ENCODE data around the gene SIPA1L3. TPM values are rescaled to one million over a fixed set of nuclear protein-coding genes. Genes with fewer than 3 reads are reported as not detected.
A peak's percentile ranks its signal among the peaks of the same experiment; 100 is the strongest.

The SIPA1L3 gene
- total and polyA plus RNA-seq, 9 of the 15 experiments (the other 6 are each of a cell fraction or from before 2014, with no cell fraction given), result 0.01 to 6.1 (median 2.5) TPM

- TF ChIP-seq CHD7 (IDR thresholded peaks at IDR 0.05; ENCODE audit: low read depth, low read length), result no peak
- TF ChIP-seq U2AF2 (optimal IDR thresholded peaks at IDR 0.05; ENCODE audit: low read depth, low read length), result no peak
- peak; percentile 71; the same call in 1 of the 2 replicates for TF ChIP-seq SOX6 (IDR thresholded peaks at IDR 0.05)
- TF ChIP-seq TFAM (CRISPR knock-in tag; conservative IDR thresholded peaks at IDR 0.05), result no peak
- TF ChIP-seq FOXJ3 (CRISPR knock-in tag; IDR thresholded peaks at IDR 0.05), result no peak
- TF ChIP-seq ARID2 (IDR thresholded peaks at IDR 0.05), result no peak
- peak; percentile 51; the same call in 1 of the 2 replicates for TF ChIP-seq NFIC (IDR thresholded peaks at IDR 0.05)
- no peak for TF ChIP-seq XRCC4 (IDR thresholded peaks at IDR 0.05; ENCODE audit: extremely low read depth, insufficient read depth, insufficient read length)
- TF ChIP-seq E2F1 (CRISPR knock-in tag; IDR thresholded peaks at IDR 0.05), result no peak
- TF ChIP-seq CCAR2 (IDR thresholded peaks at IDR 0.05; ENCODE audit: low read depth, low read length), result no peak
- TF ChIP-seq ZFPM2 (CRISPR knock-in tag; IDR thresholded peaks at IDR 0.05), result no peak
- no peak for TF ChIP-seq NCOA6 (IDR thresholded peaks at IDR 0.05)
- TF ChIP-seq BRF2 (IDR thresholded peaks at IDR 0.05; ENCODE audit: borderline replicate concordance, insufficient read depth, insufficient read length), result no peak
- no peak for TF ChIP-seq TCF7 (IDR thresholded peaks at IDR 0.05; ENCODE audit: borderline replicate concordance)
- no peak for TF ChIP-seq SPI1 (IDR thresholded peaks at IDR 0.05; ENCODE audit: borderline replicate concordance, low read depth, low read length)
- TF ChIP-seq ZKSCAN8 (CRISPR knock-in tag; IDR thresholded peaks at IDR 0.05), result no peak
- TF ChIP-seq PHF21A (IDR thresholded peaks at IDR 0.05; ENCODE audit: borderline replicate concordance, low read depth), result no peak
- no peak for TF ChIP-seq ZNF3 (CRISPR knock-in tag; IDR thresholded peaks at IDR 0.05)
Observed at GRCh38 chr19:37943480-37943879, 36.5 kb downstream of the SIPA1L3 start (continued).

Measured in K562 (cell line).